Left colon (tissue), 2 donors: ENCODE results near the gene C16orf95. TPM values are rescaled to one million over a fixed set of nuclear protein-coding genes. Genes with fewer than 3 reads are reported as not detected.
A peak's percentile ranks its signal among the peaks of the same experiment; 100 is the strongest.

Experiments used
- ATAC-seq: fragments of 200-7000 bp; cut with Tn5 transposase; one replicate; pipeline ENCODE4 v1.9.1; 2020; ENCODE audit warnings: mild to moderate bottlenecking, moderate library complexity
- DNase-seq, 2 donors: peaks; one replicate each; pipeline ENCODE4 v3.0.0-alpha.2; 2020
- intact Hi-C, 2 donors: fragments of 100-400 bp; cut with DNase I in 1 of 2; cut with micrococcal nuclease in 1 of 2; formaldehyde crosslinking; loops; one replicate each; pipeline versions ENCODE4 v1.11.2 to v1.14.0; 2022; cut with DNase I, micrococcal nuclease
- total RNA-seq, 2 donors: library from RNA; stranded (reverse); fragmentation: NEBNext Ultra II Directional; extraction: Animal tissue kit (Norgen Biotek cat#: 25700); gene quantifications; one replicate each; pipeline ENCODE4 v1.2.1, GENCODE V29; 2021
- donor health status: DM: no; HTN: no; CAD: no.
- donor health status: DM: yes; HTN: yes; CAD: no.

Gene C16orf95
- total RNA-seq, 2 donors from 2014 or later: 4.4 to 6.3 TPM

DNA sequence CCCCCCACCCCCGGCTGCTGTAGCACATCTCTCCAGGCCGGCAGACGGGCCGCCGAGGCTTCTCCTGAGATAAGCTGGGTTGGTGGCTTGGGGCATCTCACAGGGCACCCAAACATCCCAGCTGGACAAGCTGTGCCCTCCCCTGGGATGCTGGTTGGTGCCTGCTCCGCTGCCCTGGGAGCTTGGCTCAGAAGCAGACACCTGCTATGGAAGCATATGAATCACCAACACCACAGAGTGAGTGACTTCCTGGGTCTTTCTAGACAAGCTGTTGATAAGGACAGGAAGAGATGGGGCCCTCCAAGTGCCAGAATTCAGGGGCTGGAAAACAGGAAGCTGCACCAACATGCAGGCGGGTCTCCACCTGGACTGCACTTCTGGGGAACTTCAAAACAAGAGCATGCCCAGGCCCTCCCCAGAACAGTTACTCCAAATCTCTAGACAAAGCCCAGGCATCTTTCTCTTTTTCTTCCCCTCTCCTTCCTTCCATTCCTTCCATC, 13.7 kb downstream of the C16orf95 start:
- no peak for DNase-seq
- intact Hi-C loops: no loop called here
- no peak for ATAC-seq

GRCh38 chr16:87298857-87299465, 18.2 kb downstream of the C16orf95 start:
- ATAC-seq (no peak), DNase-seq (no peak)
- intact Hi-C loops: no loop called here

DNA sequence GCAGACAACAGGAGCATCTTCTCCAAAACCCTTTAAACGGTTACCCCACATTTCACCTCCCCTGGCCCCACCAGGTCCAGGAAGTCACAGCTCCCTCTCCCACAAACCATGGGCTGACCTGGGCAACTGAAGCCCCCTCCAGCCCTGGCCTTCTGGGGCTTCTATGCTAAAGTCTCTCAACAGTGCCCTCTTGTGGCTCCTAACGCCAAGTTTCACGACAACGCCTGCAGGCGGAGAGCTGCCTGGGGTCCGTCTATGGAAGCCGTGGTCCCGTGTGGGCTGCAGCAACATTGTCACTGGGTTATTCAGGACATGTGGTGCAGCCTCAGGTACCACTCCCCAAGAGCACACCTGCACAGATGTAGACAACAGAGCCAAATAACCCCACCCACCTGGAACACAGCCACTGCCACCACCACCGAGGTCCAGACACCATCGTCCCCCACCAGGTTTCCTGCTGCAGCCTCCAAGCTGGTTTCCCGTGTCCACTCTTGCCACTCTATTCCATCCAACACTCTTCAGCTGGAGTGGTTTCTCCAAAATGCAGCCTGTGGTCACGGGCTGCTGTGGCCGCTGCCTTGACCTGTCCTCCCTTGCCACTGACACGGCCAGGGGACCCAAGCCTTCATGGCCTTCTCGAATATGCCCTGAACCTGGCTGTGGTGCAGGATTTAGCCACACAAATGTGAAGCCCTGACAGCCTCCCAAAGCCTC, 19.1 kb downstream of the C16orf95 start:
- no peak for ATAC-seq
- peak in 1 of 2 donors; percentile 33 for DNase-seq
- intact Hi-C loops: no loop called here

- ATAC-seq (no peak), DNase-seq (no peak)
- intact Hi-C loops: no loop called here
Measured at GRCh38 chr16:87297407-87297806, 19.8 kb downstream of the C16orf95 start.

DNA sequence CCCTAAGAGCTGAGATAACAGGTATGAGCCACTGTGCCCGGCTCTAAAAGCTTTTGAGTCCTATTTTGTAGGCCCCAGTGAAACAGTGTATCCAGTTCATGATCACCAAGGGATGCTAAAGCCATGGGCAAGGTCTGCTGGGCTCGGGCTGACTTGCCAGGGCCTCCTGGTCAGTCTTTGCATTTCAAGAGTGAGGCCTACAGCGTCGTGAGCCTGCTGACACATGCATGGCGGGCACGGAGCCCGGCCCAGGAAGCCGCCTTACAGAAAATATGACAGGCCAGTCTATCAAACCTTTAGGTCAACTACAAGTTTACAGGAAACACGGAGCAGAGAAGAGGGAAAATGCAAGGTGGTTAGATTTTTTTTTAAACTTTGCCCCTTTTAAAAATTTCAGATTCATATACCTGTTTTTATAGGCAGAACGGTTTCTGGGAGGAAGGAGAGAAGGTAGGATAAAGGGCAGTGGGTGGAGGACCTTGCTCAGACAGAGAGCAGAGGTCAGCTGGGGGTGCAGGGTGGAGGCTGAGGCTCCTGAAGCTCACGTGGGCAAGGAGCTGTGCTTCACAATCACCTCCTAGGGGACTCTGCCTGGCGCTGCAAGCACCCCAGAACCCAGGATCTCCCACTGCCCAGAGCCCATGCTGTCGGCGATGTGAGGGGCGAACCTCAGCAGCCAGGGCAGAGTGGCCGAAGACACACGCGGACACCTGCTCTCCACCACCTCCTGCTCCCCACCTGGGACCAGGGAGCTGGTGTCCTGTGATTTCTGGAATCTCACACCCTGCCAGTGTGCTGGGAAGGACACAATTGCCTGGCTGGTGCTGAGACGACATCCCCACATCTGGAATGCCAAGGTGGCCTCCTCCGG, 21.3 kb downstream of the C16orf95 start:
- peak; percentile 86 for ATAC-seq
- intact Hi-C loops: no loop called here
- peak; percentile 58 to 71 for DNase-seq

DNA sequence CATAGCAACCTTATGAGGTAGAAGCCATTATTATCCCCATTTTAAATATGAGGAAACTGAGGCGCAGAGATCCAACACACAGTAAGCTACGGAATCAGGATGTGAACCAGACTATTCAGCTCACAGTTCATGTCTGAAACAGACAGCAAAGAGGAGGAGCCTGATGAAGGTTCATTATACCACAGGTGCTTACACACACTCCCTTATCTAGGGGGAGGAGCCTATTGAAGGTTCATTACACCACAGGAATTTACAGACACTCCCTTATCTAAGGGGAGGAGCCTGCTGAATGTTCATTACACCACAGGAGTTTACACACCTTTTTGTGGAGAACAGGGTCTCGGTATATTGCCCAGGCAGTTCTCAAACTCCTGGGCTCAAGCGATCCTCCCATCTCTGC, 21.9 kb downstream of the C16orf95 start:
- ATAC-seq (peak; percentile 84), DNase-seq (no peak)
- intact Hi-C loops: no loop called here

DNA sequence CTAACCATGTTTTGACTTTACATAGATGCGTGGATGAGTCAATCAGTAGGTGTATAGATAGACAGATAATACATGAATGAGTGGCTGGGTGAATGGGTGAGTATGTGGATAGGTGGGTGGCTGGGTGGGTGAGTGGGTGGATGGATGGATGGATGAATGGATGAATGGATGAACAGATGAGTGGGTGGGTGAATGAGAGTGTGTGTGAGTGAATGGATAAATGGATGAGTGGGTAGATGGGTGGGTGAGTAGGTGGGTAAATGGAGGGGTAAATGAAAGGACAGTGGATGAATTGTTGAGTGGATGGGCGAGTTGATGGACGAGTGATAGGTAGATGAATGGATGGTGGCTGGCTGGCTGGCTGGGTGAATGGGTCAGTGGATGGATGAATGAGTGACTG, 23.2 kb downstream of the C16orf95 start:
- intact Hi-C loops: no loop called here
- ATAC-seq: no peak
- DNase-seq: no peak

DNA sequence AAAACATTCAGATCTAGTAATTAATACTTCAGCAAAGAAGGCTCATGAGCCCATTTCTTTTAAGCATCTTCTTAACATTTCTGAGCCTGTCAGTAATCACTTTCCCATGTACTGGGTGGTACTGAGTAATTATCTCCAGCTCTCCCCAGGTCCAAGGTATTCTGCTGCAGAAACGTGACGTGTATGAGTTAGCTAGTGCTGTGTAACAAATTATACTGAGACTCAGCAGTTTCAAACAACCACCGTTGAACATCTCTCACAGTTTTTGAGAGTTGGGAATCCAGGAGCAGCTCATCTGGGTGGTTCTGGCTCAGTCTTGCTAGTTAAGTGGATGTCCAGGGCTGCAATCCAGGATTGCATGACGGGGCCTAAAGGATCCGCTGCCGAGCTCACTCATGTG, 25.2 kb downstream of the C16orf95 start:
- intact Hi-C loops: no loop called here
- ATAC-seq (no peak), DNase-seq (no peak)

- no peak for DNase-seq
- peak; percentile 4 for ATAC-seq
- intact Hi-C loops: no loop called here
Measured at GRCh38 chr16:87288753-87289362, 28.3 kb downstream of the C16orf95 start.

DNA sequence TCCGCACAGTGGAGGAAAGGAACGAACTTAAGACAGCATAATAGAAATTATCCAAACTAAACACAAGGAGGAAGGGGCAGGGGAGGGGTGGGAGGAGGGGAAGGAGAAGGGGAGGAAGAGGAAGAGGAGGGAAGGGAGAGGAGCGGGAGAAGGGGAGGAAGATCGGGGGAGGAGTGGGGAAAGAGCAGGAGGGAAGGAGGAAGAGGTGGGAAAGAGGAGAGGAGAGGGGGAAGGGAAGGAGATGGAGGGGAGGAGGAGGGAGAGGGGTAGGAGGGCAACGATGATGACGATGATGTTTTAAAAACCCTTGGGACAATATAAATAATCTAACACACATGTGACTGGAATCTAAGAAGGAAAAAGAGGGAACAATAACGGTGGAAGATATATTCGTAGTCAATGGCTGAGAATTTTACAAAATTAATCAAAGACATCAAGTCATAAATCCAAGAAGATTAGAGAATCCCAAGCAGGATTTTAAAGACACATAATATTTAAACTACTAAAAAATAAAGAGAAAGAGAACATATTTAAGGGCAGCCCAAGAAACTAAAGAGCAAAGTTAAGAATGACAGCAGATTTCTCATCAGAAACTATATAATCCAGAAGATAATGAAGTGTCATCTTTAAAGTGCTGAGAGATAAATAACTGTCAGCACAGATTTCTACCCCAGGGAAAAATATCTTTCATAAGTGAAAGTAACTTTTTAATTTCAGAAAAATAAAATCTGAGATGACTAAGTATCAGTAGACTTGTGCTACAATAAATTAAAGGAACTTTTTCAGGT, 30.2 kb downstream of the C16orf95 start:
- no peak for ATAC-seq
- intact Hi-C loops: no loop called here
- DNase-seq: no peak

- intact Hi-C loops: loop anchor here in 1 of 2 donors (5.0 kb wide), 1 partner anchor 722 kb away; no protein-coding TSS in a partner anchor
- ATAC-seq: no peak
Measured at GRCh38 chr16:87284183-87284582, 33.0 kb downstream of the C16orf95 start.

DNA sequence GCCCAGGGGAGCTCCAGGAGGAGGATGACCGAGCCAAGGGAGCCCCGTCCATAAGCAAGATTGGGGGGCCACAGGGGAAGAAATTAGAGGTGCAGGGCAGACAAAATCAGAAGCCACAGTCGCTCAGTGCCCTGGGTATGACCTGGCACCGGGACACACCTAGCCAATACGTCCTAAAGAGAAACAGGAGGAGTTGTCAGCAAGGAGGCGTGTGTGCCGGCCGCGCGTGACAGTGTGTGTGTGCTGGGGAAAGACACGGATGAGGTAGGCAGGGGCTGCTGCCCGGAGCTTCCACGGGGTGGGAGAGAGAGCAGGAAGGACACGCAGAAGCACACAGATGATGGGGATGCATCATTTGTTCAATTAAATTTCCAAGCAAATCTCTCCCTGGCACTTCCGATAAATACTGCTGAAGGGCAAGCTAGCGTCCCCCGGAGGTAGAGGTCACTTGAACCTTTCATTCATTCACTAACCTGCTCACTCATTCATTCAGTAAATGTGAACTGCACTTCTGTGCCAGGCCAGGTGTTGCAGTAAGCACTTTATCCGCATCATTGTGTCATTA, 38.0 kb downstream of the C16orf95 start:
- ATAC-seq (peak; percentile 32), DNase-seq (no peak)
- intact Hi-C loops: loop anchor here (5.0 to 10.0 kb wide), 3 partner anchors 64 to 704 kb away; partner anchors contain the start of gene FOXL1 (in 1 of the 2)

More at GRCh38 chr16:87284183-87284582, 33.0 kb downstream of the C16orf95 start:
- DNase-seq: no peak

DNA sequence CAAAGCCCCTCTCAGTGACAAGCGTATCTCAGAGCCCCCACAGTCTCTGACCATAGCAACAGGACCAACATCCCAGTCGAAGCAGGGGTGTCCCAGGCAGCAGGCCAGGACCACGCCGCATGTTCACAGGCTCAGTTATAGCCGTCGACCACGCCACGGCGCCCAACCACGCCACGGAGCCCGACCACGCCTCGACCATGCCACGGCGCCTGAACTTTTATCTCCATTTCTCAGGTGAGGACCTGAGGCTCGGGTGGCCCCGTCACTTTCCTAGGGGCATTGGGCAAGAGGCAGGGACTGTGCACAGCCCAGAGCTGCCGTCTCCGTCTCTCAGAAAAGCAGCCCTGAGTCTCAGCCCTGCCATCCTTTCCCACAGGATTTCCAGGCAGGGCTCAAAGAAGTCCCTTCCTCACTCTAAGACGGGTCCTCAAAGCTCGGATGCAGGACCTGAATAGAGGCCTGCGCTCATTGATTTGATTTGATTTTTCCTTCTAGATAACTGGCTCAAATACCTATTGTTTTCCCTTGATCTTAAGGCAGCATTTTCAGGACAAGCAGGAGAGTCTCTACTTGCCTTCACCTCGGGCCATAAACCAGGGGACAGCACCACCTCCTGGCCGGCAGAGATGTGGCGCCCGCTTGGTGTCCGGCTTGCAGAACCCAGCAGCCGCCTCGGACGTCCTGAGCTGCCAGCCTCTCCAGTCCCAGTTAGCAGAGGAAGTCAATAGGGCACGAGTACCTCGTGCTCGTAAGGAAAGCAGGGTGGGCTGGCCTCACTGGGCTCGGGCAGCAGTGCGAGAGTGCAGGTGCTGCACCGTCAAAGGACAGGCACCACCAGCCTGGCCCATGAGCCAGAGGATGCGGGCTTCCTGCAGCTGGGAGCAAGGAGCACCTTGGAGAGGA, 38.8 kb downstream of the C16orf95 start:
- peak; percentile 97 for ATAC-seq
- intact Hi-C loops: loop anchor here (5.0 to 10.0 kb wide), 3 partner anchors 64 to 704 kb away; partner anchors contain the start of gene FOXL1 (in 1 of the 2)
- DNase-seq: peak; percentile 59 to 78

DNA sequence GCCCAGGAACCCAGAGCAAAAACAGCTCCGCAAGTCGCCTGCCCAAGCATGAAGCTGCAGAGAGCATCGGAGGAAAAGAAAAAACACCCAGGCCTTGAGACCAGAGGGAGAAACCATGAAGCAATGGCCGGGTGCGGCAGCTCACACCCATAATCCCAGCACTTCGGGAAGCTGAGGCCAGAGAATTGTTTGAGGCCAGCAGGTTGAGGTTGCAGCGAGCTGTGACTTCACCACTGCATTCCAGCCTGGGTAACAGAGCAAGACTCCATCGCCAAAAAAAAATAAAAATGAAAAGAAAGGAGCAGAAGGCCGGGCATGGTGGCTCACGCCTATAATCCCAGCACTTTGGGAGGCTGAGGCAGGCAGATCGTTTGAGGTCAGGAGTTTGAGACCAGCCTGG, 40.3 kb downstream of the C16orf95 start:
- DNase-seq (no peak), ATAC-seq (no peak)
- intact Hi-C loops: loop anchor here (5.0 to 10.0 kb wide), 3 partner anchors 62 to 702 kb away; partner anchors contain the start of gene FOXL1 (in 1 of the 2)

GRCh38 chr16:87276091-87276701, 41.0 kb downstream of the C16orf95 start:
- intact Hi-C loops: loop anchor here (5.0 to 10.0 kb wide), 3 partner anchors 61 to 701 kb away; partner anchors contain the start of gene FOXL1 (in 1 of the 2)
- DNase-seq: no peak
- no peak for ATAC-seq

DNA sequence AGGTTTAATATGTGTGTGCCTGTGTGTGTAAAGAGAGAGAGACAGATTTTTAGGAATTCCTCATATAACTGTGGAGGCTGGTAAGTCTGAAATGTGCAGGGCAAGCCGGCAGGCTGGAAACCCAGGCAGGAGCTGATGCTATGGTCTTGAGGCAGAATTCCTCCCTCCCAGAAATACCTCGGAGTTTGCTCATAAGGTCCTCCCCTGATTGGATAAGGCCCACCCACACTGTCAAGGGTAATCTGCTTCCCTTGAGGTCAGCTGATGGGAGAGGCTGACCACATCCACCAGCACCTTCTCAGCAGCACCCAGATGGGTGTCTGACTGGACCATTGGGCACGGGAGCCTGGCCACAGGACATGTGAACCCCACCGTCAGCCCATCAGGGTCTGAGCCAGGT, 42.4 kb downstream of the C16orf95 start:
- ATAC-seq (no peak), DNase-seq (no peak)
- intact Hi-C loops: loop anchor here (5.0 to 10.0 kb wide), 3 partner anchors 60 to 700 kb away; partner anchors contain the start of gene FOXL1 (in 1 of the 2)
